Right hindlimb (tissue), 1 donor: ENCODE measurements around the gene BACE1-AS.
"Not testable (repeated sequence)": the region's sequence is repeated elsewhere in the genome, so short reads cannot be mapped to it uniquely, and the experiment has no call there.

ENCODE experiments used
- DNase-seq: peaks from one replicate; pipeline ENCODE4 v3.0.0-alpha.2; 2018

Gene BACE1-AS

GRCh38 chr11:117295438-117296137 is 4.4 kb downstream of the BACE1-AS start:
- DNase-seq, result no peak

- no peak for DNase-seq
Measured at GRCh38 chr11:117296881-117297280, 5.7 kb downstream of the BACE1-AS start.

- DNase-seq, result no peak
Measured at GRCh38 chr11:117298195-117298594, 7.0 kb downstream of the BACE1-AS start.

GRCh38 chr11:117299351-117300282 is 8.5 kb downstream of the BACE1-AS start:
- no peak for DNase-seq

GRCh38 chr11:117300283-117300663 is 9.1 kb downstream of the BACE1-AS start:
- peak; percentile 48 for DNase-seq

- DNase-seq, result no peak
Measured at GRCh38 chr11:117300773-117301172, 9.6 kb downstream of the BACE1-AS start.

GRCh38 chr11:117302228-117302627 is 11.1 kb downstream of the BACE1-AS start:
- DNase-seq, result no peak

- no peak for DNase-seq
Measured at GRCh38 chr11:117303101-117303500, 12.0 kb downstream of the BACE1-AS start.

GRCh38 chr11:117303646-117304315 is 12.6 kb downstream of the BACE1-AS start:
- DNase-seq, result no peak

- no peak for DNase-seq
Measured at GRCh38 chr11:117305145-117305544, 14.0 kb downstream of the BACE1-AS start.

- DNase-seq, result no peak
Measured at GRCh38 chr11:117309310-117309709, 18.2 kb downstream of the BACE1-AS start.

- no peak for DNase-seq
Measured at GRCh38 chr11:117313091-117313490, 21.9 kb downstream of the BACE1-AS start.

GRCh38 chr11:117313828-117314768 is 23.0 kb downstream of the BACE1-AS start:
- DNase-seq, result no peak

- no peak for DNase-seq
Measured at GRCh38 chr11:117314840-117315239, 23.7 kb downstream of the BACE1-AS start.

GRCh38 chr11:117315285-117316196 is 24.4 kb downstream of the BACE1-AS start:
- no peak for DNase-seq

- DNase-seq, result peak; percentile 94
Measured at GRCh38 chr11:117316197-117316961, 25.2 kb downstream of the BACE1-AS start, which contains the start of gene BACE1. Gene BACE1 (minus strand): TSS chr11:117316256. CDS start chr11:117315795, 461 bp downstream.

GRCh38 chr11:117318738-117319137 is 27.6 kb downstream of the BACE1-AS start:
- no peak for DNase-seq

- DNase-seq, result no peak
Measured at GRCh38 chr11:117319214-117319840, 28.2 kb downstream of the BACE1-AS start.

- DNase-seq, result not testable (repeated sequence)
Measured at GRCh38 chr11:117327255-117327566, 36.1 kb downstream of the BACE1-AS start.
